H9 (cell line): ENCODE measurements around the gene NDUFB3. TPM values are rescaled to one million over a fixed set of nuclear protein-coding genes. Genes with fewer than 3 reads are reported as not detected.
A peak's percentile ranks its signal among the peaks of the same experiment; 100 is the strongest.

Source experiments
- DNase-seq: peaks from one replicate; pipeline ENCODE4 v3.0.0-alpha.2; 2017
- H2AFZ ChIP-seq: one replicate; pipeline ENCODE4 v1.6.1; 2013; ENCODE audit warnings: mild to moderate bottlenecking, low read length, control low read depth, moderate library complexity
- H2AK5ac ChIP-seq: 2 replicates; pipeline ENCODE4 v1.6.1; 2013; ENCODE audit warnings: low read length, control low read depth, mixed read lengths; ENCODE audit not compliant: insufficient read length
- H2BK120ac ChIP-seq: one replicate; pipeline ENCODE4 v1.6.1; 2013; ENCODE audit warnings: low read depth, mild to moderate bottlenecking, low read length, control low read depth, inconsistent platforms; ENCODE audit not compliant: poor library complexity, severe bottlenecking
- H2BK12ac ChIP-seq: 2 replicates; pipeline ENCODE4 v1.6.1; 2013; ENCODE audit warnings: low read length, control low read depth, mixed read lengths, low read depth; ENCODE audit not compliant: insufficient read length
- H2BK15ac ChIP-seq: 2 replicates; pipeline ENCODE4 v1.6.1; 2013; ENCODE audit warnings: low read depth, low read length, control low read depth
- H2BK20ac ChIP-seq: one replicate; pipeline ENCODE4 v1.6.1; 2013; ENCODE audit warnings: low read depth, mild to moderate bottlenecking, low read length, control low read depth, inconsistent platforms; ENCODE audit not compliant: poor library complexity, severe bottlenecking
- H2BK5ac ChIP-seq: 2 replicates; pipeline ENCODE4 v1.6.1; 2013; ENCODE audit warnings: low read length, control low read depth, mixed read lengths; ENCODE audit not compliant: insufficient read length
- H3K14ac ChIP-seq: 2 replicates; pipeline ENCODE4 v1.6.1; 2013; ENCODE audit warnings: low read length, control low read depth; ENCODE audit not compliant: insufficient read depth
- H3K18ac ChIP-seq: 2 replicates; pipeline ENCODE4 v1.6.1; 2013; ENCODE audit warnings: low read depth, mild to moderate bottlenecking, mixed read lengths, low read length, control low read depth; ENCODE audit not compliant: insufficient read length
- H3K23ac ChIP-seq: 2 replicates; pipeline ENCODE4 v1.6.1; 2013; ENCODE audit warnings: low read length, control low read depth, mixed read lengths, low read depth; ENCODE audit not compliant: insufficient read length
- H3K23me2 ChIP-seq: 2 replicates; pipeline ENCODE4 v1.6.1; 2013; ENCODE audit warnings: low read depth, mild to moderate bottlenecking, mixed read lengths, low read length, control low read depth; ENCODE audit not compliant: insufficient read length, poor library complexity, severe bottlenecking
- H3K27ac ChIP-seq: 2 replicates; pipeline ENCODE4 v1.5.1; 2013; ENCODE audit warnings: low read length, control low read depth, mixed read lengths, low read depth; ENCODE audit not compliant: insufficient read length
- H3K27me3 ChIP-seq: 2 replicates; pipeline ENCODE4 v1.6.1; 2013; ENCODE audit warnings: low read length, control low read depth, inconsistent platforms; ENCODE audit not compliant: insufficient read depth
- H3K4ac ChIP-seq: 2 replicates; pipeline ENCODE4 v1.6.1; 2013; ENCODE audit warnings: low read depth, mild to moderate bottlenecking, control low read depth, inconsistent platforms, low read length, moderate library complexity
- H3K4me1 ChIP-seq: 2 replicates; pipeline ENCODE4 v1.6.1; 2013; ENCODE audit warnings: low read length, control low read depth, inconsistent platforms; ENCODE audit not compliant: insufficient read depth
- H3K4me2 ChIP-seq: 2 replicates; pipeline ENCODE4 v1.6.1; 2013; ENCODE audit warnings: low read length, control low read depth, mixed read lengths; ENCODE audit not compliant: insufficient read length, insufficient read depth
- H3K56ac ChIP-seq: 2 replicates; pipeline ENCODE4 v1.6.1; 2013; ENCODE audit warnings: low read depth, mild to moderate bottlenecking, mixed read lengths, low read length, control low read depth; ENCODE audit not compliant: insufficient read length
- H3K79me1 ChIP-seq: 2 replicates; pipeline ENCODE4 v1.6.1; 2013; ENCODE audit warnings: low read depth, mild to moderate bottlenecking, moderate library complexity, low read length, control low read depth, inconsistent platforms; ENCODE audit not compliant: insufficient read depth, poor library complexity, severe bottlenecking
- H3K79me2 ChIP-seq: 2 replicates; pipeline ENCODE4 v1.6.1; 2013; ENCODE audit warnings: low read length, control low read depth, inconsistent platforms; ENCODE audit not compliant: insufficient read depth
- H3K9ac ChIP-seq: 2 replicates; pipeline ENCODE4 v1.6.1; 2013; ENCODE audit warnings: low read length, control low read depth, mixed read lengths; ENCODE audit not compliant: insufficient read length; ENCODE audit errors: extremely low read depth
- H3K9me3 ChIP-seq: one replicate; pipeline ENCODE4 v1.6.1; 2013; ENCODE audit warnings: low read depth, low read length, inconsistent platforms; ENCODE audit not compliant: control insufficient read depth
- H3T11ph ChIP-seq: one replicate; pipeline ENCODE4 v1.6.1; 2013; ENCODE audit warnings: mild to moderate bottlenecking, low read length, control low read depth, inconsistent platforms
- H4K20me1 ChIP-seq: one replicate; pipeline ENCODE4 v1.6.1; 2013; ENCODE audit not compliant: control insufficient read depth, insufficient read length, insufficient read depth
- H4K5ac ChIP-seq: 2 replicates; pipeline ENCODE4 v1.6.1; 2013; ENCODE audit warnings: low read depth, mild to moderate bottlenecking, mixed read lengths, low read length, control low read depth; ENCODE audit not compliant: insufficient read length
- H4K8ac ChIP-seq: replicated peaks from 2 replicates; pipeline ENCODE4 v1.6.1; 2013; ENCODE audit warnings: low read length, control low read depth, mixed read lengths, low read depth; ENCODE audit not compliant: insufficient read length
- H4K91ac ChIP-seq: 2 replicates; pipeline ENCODE4 v1.6.1; 2013; ENCODE audit warnings: low read depth, mild to moderate bottlenecking, moderate library complexity, mixed read lengths, low read length, control low read depth; ENCODE audit not compliant: insufficient read length
- H3K27ac Mint-ChIP-seq, 3 experiments: 2 replicates in 2 of 3; 3 replicates in 1 of 3; pipeline ENCODE4 v1.8.0; 2020 to 2021; ENCODE audit warnings: mixed read lengths in 3 of 3, mild to moderate bottlenecking in 1 of 3, moderate library complexity in 1 of 3
- H3K27me3 Mint-ChIP-seq: 2 replicates; pipeline ENCODE4 v1.8.0; 2021; ENCODE audit warnings: low read depth, mild to moderate bottlenecking, moderate library complexity, mixed read lengths
- H3K36me3 Mint-ChIP-seq, 3 experiments: 2 replicates in 2 of 3; 3 replicates in 1 of 3; pipeline ENCODE4 v1.8.0; 2020 to 2021; ENCODE audit warnings: low read depth in 3 of 3, mixed read lengths in 3 of 3; ENCODE audit not compliant: insufficient read depth in 1 of 3
- H3K4me1 Mint-ChIP-seq, 2 experiments: 2 replicates each; pipeline ENCODE4 v1.8.0; 2020; ENCODE audit warnings: mixed read lengths in 2 of 2
- H3K4me3 Mint-ChIP-seq, 2 experiments: 2 replicates in 1 of 2; 3 replicates in 1 of 2; pipeline ENCODE4 v1.8.0; 2020 to 2021; ENCODE audit warnings: mild to moderate bottlenecking in 2 of 2, mixed read lengths in 2 of 2, moderate library complexity in 1 of 2
- H3K9me3 Mint-ChIP-seq, 2 experiments: 2 replicates in 1 of 2; 3 replicates in 1 of 2; pipeline ENCODE4 v1.8.0; 2020; ENCODE audit warnings: mild to moderate bottlenecking in 2 of 2, mixed read lengths in 2 of 2, moderate library complexity in 1 of 2
- CTCF ChIP-seq: fragments of 200-600 bp; sonication (generic); conservative IDR thresholded peaks from 3 replicates; pipeline ENCODE4 v1.8.0; 2021; ENCODE audit warnings: antibody characterized with exemption, mild to moderate bottlenecking
- WGBS: extraction: QIAGEN DNeasy Blood & Tissue Kit; methylation state at CpG from one replicate; pipeline ENCODE4 v1.1.7; 2013; ENCODE audit warnings: missing lambda C conversion rate, low lambda C conversion rate, mixed read lengths; ENCODE audit not compliant: insufficient read length; ENCODE audit errors: extremely low coverage; 5-methylcytosine and 5-hydroxymethylcytosine counted together
- total RNA-seq: library from RNA; stranded (reverse); gene quantifications from 2 replicates; pipeline ENCODE4 v1.2.1, GENCODE V29; 2021

The NDUFB3 gene
- total RNA-seq, 1 experiment from 2014 or later = 59.6 TPM

GRCh38 chr2:201130524-201131186 lies 58.9 kb downstream of the NDUFB3 start:
- Mint-ChIP-seq H3K9me3 (no peaks in the 10 kb centered on the region; a peak in 1 of 5 replicates), H3K4me3 (no peak overlapping the region), H3K27me3 (no peaks in the 10 kb centered on the region), H3K36me3 (peaks cover 0 to 3% (median 0%) of the 10 kb centered on the region in 3 experiments; a peak in 2 of 7 replicates), H3K4me1 (peaks cover 32 to 38% of the 10 kb centered on the region in 2 experiments), H3K27ac (peak overlapping the region in 2 of 3 experiments; percentile 57 to 91; a peak in 3 of 7 replicates)
- H3T11ph ChIP-seq = no peak overlapping the region
- H2BK15ac ChIP-seq = no peak overlapping the region
- H3K27ac ChIP-seq = no peak overlapping the region
- no peak overlapping the region for H4K8ac ChIP-seq
- H3K4me1 ChIP-seq = peaks cover 10% of the 10 kb centered on the region
- H2BK120ac ChIP-seq = no peak overlapping the region
- H4K20me1 ChIP-seq = no peaks in the 10 kb centered on the region
- H3K9me3 ChIP-seq = no peaks in the 10 kb centered on the region
- H4K91ac ChIP-seq = no peak overlapping the region
- no peak overlapping the region for H3K56ac ChIP-seq
- H3K4ac ChIP-seq = no peak overlapping the region
- no peak overlapping the region for H2AFZ ChIP-seq
- no peaks in the 10 kb centered on the region for H3K27me3 ChIP-seq
- no peak for DNase-seq
- H3K23ac ChIP-seq = no peak overlapping the region
- H3K79me1 ChIP-seq = no peaks in the 10 kb centered on the region
- H3K18ac ChIP-seq = peak overlapping the region; percentile 34
- no CpG with 5 or more reads among the region's 3 CpGs for WGBS
- H2BK5ac ChIP-seq = no peak overlapping the region
- no peak for TF ChIP-seq CTCF
- H3K23me2 ChIP-seq = no peaks in the 10 kb centered on the region
- H4K5ac ChIP-seq = no peak overlapping the region
- H2BK20ac ChIP-seq = no peak overlapping the region
- no peak overlapping the region for H2AK5ac ChIP-seq
- H3K4me2 ChIP-seq = no peak overlapping the region
- no peak overlapping the region for H2BK12ac ChIP-seq
- no peak overlapping the region for H3K9ac ChIP-seq
- no peaks in the 10 kb centered on the region for H3K79me2 ChIP-seq
- no peak overlapping the region for H3K14ac ChIP-seq
